SK-N-SH (cell line): ENCODE results near the gene FUT6.

Source experiments
- CTCF ChIP-seq: fragments of 200-600 bp; sonication (generic); IDR thresholded peaks from 2 replicates; pipeline ENCODE4 v1.6.1; 2017; ENCODE audit warnings: antibody characterized with exemption, mild to moderate bottlenecking, moderate library complexity
- ELF1 ChIP-seq: IDR thresholded peaks from 2 replicates; pipeline ENCODE4 v1.4.0; 2012
- EP300 ChIP-seq, 2 experiments: IDR thresholded peaks; 2 replicates each; pipeline versions ENCODE4 v1.4.0 to v1.6.1; 2012; ENCODE audit warnings: borderline replicate concordance in 1 of 2, low read depth in 1 of 2, low read length in 1 of 2
- JUND ChIP-seq: IDR thresholded peaks from 2 replicates; pipeline ENCODE4 v1.4.0; 2012
- MAX ChIP-seq: IDR thresholded peaks from 2 replicates; pipeline ENCODE4 v1.4.0; 2012; ENCODE audit warnings: low read depth
- PBX3 ChIP-seq: IDR thresholded peaks from 2 replicates; pipeline ENCODE4; 2012
- POLR2AphosphoS5 ChIP-seq: IDR thresholded peaks from 2 replicates; pipeline ENCODE4 v1.6.1; 2012; ENCODE audit warnings: low read depth, low read length
- RAD21 ChIP-seq: IDR thresholded peaks from 2 replicates; pipeline ENCODE4 v1.6.1; 2012; ENCODE audit warnings: mild to moderate bottlenecking, low read length
- RCOR1 ChIP-seq: fragments of 150-350 bp; IDR thresholded peaks from 2 replicates; pipeline ENCODE4 v1.6.1; 2017; ENCODE audit warnings: antibody characterized with exemption, low read length
- REST ChIP-seq: IDR thresholded peaks from 2 replicates; pipeline ENCODE4 v1.6.1; 2012; ENCODE audit warnings: mild to moderate bottlenecking, low read depth, low read length, moderate library complexity
- SIN3A ChIP-seq: IDR thresholded peaks from 2 replicates; pipeline ENCODE4 v1.6.1; 2012; ENCODE audit warnings: low read depth, mild to moderate bottlenecking, low read length, moderate library complexity, borderline replicate concordance
- TAF1 ChIP-seq: IDR thresholded peaks from 2 replicates; pipeline ENCODE4 v1.6.1; 2012; ENCODE audit warnings: low read depth, mild to moderate bottlenecking, low read length, moderate library complexity, borderline replicate concordance
- USF1 ChIP-seq: IDR thresholded peaks from 2 replicates; pipeline ENCODE4 v1.4.0; 2012; ENCODE audit warnings: low read depth, borderline replicate concordance
- YY1 ChIP-seq: IDR thresholded peaks from 2 replicates; pipeline ENCODE4 v1.4.0; 2012; ENCODE audit warnings: low read depth, mild to moderate bottlenecking

- TF ChIP-seq MAX (no peak), CTCF (no peak), TAF1 (no peak), POLR2AphosphoS5 (no peak), REST (no peak), RCOR1 (no peak), PBX3 (no peak), EP300 (IDR thresholded peaks at IDR 0.05; ENCODE audit: borderline replicate concordance in 1 of 2, low read depth in 1 of 2, low read length in 1 of 2) (no peak), RAD21 (no peak), USF1 (no peak), ELF1 (no peak), YY1 (no peak), SIN3A (no peak), JUND (no peak)
Observed at GRCh38 chr19:5870986-5871394, 31.5 kb upstream of the FUT6 start.
